Renal cortex interstitium (tissue), 11 donors: Measurements from ENCODE around the gene MGAT3. TPM values are rescaled to one million over a fixed set of nuclear protein-coding genes. Genes with fewer than 3 reads are reported as not detected.

ENCODE experiments used
- DNase-seq, 11 donors: peaks; one replicate each; pipeline ENCODE4 v3.0.0-alpha.2; 2013; ENCODE audit warnings: low read depth in 9 of 11, low spot score in 4 of 11; ENCODE audit errors: extremely low read depth in 1 of 11
- polyA plus RNA-seq, 3 donors: library from polyadenylated mRNA; unstranded; fragments of 120-200 nt; gene quantifications; one replicate each; pipeline ENCODE4 v1.2.1, GENCODE V29; 2013; ENCODE audit not compliant: insufficient read length in 3 of 3

MGAT3 gene
- polyA plus RNA-seq, 3 donors = 20.8 to 33.3 (median 22.0) TPM

DNA sequence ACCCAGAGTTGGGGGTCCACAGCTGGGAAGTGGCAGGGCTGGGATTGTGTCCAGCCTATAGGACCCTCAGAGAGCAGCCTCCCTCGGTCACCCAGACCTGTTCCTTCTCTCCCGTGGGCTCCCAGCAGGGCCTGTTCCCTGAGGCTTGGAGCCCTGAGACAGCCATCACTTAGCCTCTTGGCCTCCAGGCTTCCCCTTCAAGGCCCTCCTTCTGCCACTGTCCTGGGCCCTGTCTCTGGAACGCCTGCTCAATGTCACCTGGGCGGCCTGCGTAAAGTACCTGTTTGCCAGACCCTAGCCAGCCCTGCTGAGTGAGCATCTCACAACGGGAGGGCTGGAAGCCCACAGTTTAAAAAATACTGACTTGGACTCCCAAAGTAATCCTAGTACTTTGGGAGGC lies 6.5 kb downstream of the MGAT3 start:
- no peak for DNase-seq

GRCh38 chr22:39463931-39464390 lies 7.1 kb downstream of the MGAT3 start:
- DNase-seq = no peak

- DNase-seq = no peak
Measured at GRCh38 chr22:39466228-39467006, 9.6 kb downstream of the MGAT3 start.

GRCh38 chr22:39467390-39467895 lies 10.6 kb downstream of the MGAT3 start:
- no peak for DNase-seq

DNA sequence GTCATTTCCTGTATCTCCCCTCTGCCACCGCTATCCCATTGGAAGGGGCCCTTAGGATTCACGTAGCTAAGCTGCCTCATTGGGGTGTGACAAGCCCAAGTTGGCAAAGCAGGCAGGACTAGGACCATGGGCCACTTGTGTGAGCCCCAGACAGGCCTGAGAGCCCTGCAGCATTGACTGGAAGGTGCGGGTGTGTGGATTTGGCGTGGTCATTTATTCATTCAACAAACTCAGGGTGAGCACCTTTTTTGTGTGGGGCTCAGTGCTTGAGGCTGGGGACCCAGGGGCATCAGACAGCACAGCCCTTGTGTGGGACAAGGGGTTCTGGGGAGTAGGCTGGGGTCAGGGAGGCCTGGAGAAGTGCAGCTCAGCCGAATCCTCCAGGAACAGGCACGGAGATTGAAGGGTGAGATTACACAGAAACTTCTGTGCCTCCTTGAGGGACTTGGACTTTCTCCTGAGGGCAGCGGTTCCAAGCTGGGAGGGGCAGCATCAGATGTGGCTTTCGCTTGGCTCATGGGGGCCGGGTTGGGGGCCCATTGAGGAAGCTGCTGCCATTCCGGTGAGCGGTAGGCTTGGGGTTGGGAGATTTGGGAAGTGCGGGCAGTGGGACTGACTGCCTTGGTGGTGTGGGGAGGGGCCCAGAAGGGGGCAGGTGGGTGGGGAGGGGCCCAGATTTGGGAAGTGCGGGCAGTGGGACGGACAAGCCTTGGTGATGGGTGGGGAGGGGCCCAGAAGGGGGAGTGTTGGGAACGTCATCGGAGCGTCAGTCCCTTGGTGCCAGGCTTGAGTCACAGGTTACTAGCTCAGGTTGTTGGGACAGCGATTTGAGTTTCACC lies 11.9 kb downstream of the MGAT3 start:
- DNase-seq = no peak

DNA sequence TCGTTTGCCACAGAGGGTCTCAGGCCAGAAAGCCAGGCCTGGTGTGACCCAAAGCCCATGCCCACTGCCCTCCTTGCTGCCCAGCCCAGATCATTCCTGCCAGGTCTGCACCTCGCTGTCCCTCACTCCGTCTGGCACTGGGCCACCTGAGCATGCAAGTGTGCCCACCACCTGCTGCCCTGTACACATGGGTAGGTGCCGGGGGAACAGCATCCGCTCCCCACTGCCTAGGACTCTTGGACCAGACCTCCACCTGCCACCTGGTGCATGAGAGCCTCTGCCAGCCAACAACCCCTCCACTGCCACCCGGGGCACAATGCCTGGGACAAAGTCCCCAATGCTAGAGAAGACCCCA lies 12.5 kb downstream of the MGAT3 start:
- DNase-seq = no peak

DNA sequence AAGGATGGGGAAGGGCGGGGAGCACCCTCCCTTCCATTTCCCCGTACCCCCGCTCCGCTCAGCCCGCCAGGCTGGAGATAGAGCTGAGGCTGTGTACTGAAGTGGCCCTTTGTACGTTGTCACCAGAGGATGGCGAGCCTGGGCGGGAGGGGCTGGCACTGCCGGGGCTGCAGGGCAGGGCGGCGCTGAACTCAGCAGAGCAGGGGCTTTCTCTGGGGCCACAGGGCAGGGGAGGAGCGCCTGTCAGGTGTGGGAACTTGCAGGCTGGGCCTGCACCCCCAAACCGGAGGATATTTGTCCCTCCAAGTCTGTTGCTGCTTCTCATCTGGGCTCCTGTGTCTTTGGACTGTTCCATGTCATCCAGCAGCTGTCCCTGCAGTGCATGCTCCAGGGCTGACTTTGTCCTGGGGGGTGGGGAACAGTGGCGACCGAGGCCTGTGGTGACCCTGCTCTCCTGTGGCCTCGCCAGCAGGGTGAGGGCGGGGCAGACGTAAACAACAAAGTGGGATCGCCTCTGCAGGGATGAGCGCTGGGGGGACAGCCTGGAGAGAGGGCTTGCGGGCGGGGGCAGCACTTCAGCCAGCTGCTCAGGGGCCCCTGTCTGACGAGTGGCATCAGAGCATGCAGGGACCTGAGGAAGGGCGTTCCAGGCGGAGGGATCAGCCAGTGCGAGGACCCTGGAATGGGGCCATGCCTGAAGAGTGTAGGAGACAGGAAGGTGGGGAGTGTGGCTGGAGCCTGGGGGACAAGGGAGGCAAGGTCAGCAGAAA lies 13.1 kb downstream of the MGAT3 start:
- no peak for DNase-seq

DNA sequence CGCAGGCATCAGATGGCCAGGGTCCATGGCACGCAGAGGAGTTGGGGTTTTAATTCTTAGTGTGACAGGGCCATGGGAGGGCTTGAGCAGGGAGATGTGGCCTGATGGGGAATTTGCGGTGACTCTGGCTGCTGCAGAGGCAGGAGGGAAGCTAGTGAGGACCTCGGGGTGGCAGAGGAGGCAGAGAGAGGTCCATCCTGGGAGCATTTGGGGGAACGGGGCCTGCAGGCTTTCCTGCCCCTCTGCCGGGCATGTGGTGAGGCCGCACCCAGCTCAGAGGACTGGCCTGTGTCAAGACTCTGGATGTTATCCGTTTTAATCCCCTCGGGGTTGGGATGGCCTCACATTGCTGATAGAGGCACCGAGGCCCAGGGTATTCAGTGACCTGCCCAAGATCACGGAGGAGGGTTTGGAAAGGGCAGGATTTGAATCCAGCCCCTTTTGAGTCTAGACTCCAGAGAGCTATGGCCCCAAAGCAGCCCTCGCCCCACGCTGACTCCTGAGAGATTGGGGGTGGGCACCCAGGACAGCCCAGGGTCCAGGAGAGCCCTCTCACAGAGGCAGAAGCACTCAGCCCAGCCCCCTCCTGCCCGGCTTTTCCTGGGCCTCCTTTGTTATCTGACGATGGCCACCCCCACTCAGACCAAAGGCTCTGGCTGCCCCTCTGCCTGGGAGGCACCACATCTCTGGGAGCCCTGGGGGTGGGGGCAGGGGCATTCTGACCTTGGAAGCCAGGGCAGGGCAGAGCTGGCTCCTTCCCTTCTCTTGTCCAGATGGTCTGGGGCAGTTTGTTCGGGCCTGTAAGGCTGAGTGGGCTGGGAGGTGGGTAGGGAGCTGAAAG lies 13.9 kb downstream of the MGAT3 start:
- DNase-seq = no peak

DNA sequence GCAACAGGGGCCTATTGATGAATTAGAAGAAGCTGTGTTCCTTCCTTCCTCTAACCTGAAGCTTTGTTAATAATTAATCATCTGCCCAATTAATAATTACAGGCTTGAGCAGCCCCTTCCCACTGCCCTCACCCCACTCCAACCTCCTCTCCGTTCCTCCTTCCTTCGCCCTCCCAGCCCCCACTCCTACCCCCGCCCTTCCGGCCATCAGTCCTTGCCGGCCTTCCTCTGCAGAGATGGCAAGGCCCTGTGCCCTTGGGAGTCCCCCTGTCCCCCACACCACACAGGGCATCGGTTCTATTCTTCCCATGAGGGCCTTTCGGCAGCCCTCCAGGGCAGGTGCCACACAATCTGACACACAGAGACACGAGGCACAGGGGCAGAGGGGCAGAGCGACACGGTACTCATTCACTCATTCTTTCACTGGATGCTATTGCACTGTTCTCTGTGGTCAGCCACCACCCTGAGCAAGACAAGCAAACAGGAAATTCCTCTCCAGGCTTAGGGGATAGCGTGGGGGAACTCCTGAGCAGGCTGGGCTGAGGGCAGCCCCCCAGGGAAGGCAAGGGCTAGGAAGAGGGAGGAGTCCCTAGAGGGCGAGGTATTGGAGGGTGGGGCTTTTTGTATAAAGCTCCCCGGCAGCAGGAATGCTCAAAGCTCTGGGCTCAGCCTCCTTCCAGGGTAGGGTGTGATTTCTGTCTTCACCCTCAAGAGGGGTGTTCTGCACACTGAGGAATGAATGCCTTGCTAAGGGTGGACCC lies 14.7 kb downstream of the MGAT3 start:
- no peak for DNase-seq

DNA sequence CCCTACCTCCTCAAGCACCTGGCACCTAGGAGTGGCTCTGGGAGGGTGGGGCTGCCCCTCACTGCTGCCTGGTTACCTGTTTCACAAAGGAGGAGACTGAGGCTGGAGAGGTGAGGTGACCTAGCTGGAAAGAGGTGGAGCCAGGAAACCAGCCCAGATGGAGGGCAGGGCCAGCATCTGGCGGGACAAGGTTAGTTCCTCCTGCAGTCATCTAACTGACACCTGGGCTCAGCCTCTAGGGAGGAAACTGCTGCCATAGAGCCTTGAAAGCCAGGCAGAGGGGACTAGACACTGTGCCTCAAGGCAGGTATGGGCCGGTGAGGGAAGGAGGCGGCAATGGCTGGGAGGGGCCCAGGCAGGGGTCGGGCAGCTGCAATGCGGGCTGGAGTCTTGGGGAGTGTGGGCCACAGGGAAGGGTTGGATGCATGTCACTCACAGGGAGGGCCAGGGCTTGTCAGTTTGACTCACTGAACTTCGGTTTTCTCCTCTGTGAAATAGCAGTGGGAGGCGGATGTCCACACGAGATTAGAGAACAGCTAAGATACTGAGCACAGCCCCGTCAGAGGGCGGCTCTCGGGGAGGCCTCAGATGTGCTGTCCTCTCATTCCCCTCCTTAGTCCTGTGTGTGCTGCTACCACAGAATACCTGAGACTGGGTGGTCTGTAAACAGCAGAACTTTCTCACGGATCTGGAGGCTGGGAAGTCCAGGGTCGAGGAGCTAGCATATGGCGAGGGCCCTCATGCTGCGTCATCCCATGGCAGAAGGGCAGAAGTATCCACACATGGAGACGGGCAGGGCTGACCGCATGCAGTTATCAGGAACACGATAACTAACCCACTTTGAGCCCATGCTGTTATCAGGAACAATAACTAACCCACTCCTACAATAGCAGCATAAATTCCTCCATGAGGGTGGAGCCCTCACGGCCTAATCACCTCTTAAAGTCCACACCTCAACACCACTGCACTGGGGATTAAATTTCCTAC lies 16.1 kb downstream of the MGAT3 start:
- DNase-seq = no peak

- no peak for DNase-seq
Measured at GRCh38 chr22:39473851-39474250, 17.0 kb downstream of the MGAT3 start.

DNA sequence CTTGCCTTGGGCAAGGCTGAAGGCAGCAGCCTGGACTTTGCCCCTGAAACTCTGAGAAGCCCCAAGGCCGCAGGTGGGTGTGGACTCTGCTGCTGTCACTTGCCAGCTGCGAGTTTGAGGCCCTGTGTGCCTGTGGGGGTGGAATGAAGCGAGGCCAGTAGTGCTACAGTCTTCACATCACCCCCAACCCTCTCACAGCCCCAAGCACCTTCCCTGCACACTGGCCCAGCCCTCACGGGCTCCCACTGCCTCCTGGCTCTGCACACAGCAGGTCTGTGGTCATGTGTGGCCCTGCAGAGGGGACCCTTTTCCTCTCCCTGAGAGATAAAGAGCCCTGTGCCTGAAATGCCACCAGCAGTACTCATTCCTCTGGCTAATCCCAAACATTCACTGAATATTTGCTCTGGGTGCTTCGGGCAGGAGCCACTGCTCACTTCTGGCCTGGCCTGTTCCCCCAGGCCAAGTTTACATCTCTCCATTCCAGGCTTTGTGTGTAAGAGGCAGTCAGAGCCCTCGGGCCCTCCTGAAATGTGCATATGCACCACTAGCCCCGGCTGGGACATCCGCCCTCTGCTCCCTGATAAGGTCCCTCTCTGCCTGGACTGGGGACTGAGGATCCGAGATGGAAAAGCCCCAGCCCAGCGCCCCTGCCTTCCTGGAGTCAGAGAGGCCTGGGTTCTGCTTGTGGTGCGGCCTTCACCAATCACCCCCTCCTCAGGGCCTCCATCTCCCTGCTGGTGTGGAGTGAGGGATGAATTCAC lies 17.7 kb downstream of the MGAT3 start:
- no peak for DNase-seq

DNA sequence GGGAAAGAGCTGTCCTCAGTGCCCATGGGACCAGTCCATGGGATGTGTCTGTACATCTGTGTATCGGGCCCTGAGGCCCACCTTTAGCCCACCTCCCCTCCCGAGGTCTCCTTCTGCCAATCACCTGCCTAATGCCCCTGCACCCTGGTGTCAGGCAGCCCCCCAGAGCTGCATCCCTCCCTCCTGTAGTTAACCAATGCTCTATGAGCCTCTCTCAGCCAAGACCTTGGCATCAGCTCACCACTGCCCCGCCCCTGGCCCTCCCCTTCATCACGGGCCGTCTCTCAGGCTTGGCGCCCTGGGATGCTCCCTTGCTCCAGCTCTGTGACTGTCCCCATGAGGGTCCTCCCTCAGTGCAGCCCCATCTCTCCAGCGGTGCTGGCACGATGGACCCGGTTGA lies 18.5 kb downstream of the MGAT3 start:
- no peak for DNase-seq

DNA sequence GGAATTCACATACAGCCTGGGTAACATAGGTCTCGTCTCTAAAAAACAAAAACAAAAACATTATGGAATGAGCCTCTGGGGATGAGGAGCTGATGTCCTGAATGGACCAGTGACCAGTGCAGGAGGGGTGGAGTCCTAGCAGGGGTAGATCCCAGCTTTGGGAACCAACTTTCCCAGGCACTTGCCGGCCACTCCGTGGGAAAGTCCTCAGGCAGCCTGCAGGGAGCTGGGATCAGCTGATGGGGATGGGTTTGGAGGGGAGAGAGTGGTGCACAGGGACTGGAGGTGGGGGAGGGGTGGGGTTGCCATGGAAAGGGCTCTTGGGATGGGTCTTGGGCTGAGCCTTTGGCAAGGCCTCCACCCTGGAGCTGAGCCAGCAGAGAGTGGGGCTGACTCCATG lies 19.1 kb downstream of the MGAT3 start:
- no peak for DNase-seq

DNA sequence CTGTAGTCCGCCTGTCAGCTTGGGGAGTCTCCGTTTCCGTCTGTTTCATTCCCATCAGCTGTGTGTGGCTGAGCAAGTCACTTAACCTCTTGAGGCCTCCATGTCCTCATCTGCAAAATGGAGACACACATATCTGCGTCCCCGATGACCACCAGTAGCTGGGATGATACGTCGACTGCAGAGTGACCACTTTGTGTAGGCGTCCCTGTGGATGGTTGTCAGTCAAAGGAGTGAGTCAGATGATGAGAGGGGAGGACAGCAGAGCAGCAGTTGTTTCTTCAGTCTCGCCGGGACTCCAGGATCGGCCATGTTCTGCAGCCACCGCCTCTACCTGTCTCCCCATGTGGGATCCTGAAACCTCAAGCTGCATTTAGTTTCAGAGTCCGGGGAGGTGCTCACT lies 19.9 kb downstream of the MGAT3 start:
- DNase-seq = no peak

DNA sequence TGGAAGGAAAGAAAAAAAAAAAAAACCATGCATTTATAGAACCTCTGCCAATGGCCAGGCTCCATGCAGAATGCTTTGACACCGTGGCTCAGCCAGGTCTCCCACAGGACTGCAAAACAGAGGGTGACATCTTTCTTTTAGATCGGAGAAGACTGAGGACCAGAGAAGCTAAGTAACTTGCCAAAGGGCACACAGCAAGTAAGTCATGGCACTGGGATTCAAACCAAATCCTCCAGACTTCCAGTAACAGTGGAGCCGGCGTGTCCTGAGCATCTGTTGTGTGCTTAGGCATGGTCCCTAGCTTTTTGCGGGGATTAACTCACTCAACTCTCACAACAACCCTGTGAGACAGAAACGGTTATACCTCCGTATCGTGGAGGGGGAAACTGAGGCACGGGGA lies 20.7 kb downstream of the MGAT3 start:
- DNase-seq = no peak
